ENCODE data around the gene TCL1B.
"Not testable (repeated sequence)": the region's sequence is repeated elsewhere in the genome, so short reads cannot be mapped to it uniquely, and the experiment has no call there.

GRCh38 chr14:95665530-95665929 lies 20.7 kb upstream of the TCL1B start:
- TF ChIP-seq EZH2phosphoT487 (IDR thresholded peaks at IDR 0.05; ENCODE audit: insufficient read depth, low read depth); EZH2 (IDR thresholded peaks at IDR 0.05; ENCODE audit: insufficient read depth, poor library complexity, severe bottlenecking): not testable (repeated sequence)
